Choroid plexus epithelial cell (primary cell): Measurements from ENCODE around the gene FBXL14.

Experiments
- DNase-seq: peaks from one replicate; pipeline ENCODE4 v3.0.0-alpha.2; 2010; ENCODE audit warnings: low read depth
- H3K4me3 ChIP-seq: 2 replicates; pipeline ENCODE4 v1.5.1; 2011; ENCODE audit warnings: low read depth, mild to moderate bottlenecking, control low read depth, low read length, moderate library complexity
- TF ChIP-seq, protein P1 (sequence below): conservative IDR thresholded peaks from 2 replicates; pipeline ENCODE4 v1.5.1; 2011; ENCODE audit warnings: low read depth, mild to moderate bottlenecking, control low read depth, inconsistent platforms, low read length, moderate library complexity

Gene FBXL14

DNA sequence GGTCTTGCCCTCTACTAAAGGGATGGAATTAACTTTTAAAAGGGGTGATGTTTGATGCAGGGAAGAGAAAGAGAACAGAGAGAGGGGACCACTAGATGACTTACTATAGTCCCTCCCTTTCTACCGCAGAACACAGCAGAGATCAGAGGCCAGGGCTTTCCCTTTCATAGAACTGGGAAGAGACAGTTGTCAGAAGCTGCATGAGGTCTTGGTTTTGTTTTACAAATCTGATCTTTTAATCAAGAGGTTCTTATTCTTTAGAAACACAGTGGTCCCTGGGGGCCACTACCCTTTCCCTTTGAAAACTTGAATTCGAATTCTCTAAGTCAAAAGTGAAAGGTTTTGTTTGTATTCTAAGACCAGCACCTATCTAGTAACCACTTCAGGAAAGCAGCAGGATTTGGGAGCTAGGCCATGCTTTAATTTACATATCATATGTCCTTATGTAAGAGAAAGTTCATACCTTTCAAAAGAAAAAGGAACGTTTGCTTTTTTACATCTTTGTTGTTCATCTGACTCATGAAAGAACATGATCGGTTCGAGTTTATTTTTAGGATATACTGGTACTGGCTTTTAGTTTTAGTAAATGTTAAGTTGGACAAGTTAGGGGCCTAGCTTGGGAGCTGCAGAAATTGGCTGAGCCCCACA, 6.3 kb downstream of the FBXL14 start:
- TF ChIP-seq, protein P1, sequence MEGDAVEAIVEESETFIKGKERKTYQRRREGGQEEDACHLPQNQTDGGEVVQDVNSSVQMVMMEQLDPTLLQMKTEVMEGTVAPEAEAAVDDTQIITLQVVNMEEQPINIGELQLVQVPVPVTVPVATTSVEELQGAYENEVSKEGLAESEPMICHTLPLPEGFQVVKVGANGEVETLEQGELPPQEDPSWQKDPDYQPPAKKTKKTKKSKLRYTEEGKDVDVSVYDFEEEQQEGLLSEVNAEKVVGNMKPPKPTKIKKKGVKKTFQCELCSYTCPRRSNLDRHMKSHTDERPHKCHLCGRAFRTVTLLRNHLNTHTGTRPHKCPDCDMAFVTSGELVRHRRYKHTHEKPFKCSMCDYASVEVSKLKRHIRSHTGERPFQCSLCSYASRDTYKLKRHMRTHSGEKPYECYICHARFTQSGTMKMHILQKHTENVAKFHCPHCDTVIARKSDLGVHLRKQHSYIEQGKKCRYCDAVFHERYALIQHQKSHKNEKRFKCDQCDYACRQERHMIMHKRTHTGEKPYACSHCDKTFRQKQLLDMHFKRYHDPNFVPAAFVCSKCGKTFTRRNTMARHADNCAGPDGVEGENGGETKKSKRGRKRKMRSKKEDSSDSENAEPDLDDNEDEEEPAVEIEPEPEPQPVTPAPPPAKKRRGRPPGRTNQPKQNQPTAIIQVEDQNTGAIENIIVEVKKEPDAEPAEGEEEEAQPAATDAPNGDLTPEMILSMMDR = no peak
- H3K4me3 ChIP-seq = no peak overlapping the region
- peak; percentile 41 for DNase-seq

DNA sequence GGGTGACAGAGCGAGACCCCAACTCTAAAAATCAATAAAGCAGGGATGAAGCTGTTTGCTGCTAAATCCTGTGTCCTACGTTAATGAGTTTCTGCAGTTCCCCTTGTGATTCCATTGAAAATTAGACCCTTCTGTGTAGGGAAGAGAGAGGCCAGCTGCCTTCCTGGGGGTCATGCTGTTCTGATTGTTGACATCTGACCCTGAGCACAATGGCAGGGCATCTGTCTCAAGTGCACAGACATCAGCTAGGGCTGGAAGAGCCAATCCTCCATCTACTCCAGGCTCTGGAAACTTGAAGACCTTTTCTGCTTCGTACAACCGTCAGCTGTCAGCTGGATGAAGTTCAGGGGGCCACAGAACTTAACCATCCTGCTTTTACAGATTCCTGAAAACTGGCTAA, 10.1 kb downstream of the FBXL14 start:
- TF ChIP-seq, protein P1 = no peak
- DNase-seq = no peak
- H3K4me3 ChIP-seq = no peak overlapping the region

DNA sequence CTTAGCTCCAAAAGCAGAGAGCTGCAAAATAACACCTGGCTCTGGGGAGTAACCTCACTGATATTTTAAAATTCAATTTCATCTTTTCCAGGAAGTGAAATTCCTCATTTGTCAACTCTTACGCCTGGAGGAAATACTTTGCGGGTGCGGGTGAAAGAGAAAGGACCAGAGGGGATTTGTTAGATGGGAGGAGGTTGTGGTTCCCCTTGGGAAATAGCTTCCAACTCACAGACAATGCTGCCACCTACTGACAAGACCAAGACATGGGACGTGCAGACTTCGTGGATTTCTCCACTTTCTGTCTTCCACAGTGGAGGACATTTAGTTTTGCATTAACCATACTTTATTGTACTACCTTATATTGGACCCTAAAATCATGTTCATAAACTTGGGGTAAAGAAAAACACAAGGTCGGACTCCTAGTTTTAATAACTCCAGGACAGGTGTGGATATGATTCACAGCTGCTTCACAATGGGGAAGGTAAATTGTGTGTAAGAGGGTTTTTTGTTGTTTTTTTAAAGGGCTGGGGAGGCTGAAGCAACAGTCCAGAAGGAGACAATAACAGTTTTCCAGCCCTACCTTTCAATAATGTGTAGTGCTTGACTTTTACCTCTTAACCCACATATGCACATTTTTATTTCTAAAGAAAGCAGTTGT, 10.8 kb downstream of the FBXL14 start:
- DNase-seq = peak; percentile 96
- H3K4me3 ChIP-seq = peak overlapping the region; percentile 34
- TF ChIP-seq, protein P1 = peak; percentile 90

DNA sequence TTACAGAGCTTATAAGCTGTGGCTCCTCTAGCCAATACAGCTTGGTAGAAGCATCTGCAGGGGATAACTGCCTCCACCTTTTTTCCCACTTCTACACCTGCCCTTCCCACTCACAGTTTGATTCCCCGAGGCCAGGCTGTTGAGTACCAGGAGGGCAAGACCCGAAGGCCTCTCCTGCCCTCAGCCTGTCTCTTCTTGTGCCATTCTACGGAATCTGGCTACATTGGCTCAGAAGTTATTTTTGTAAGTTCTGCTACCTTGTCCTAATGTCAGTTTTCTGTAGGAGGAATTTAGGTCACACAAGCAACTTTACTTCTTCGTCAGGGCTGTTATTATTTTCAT, 11.7 kb downstream of the FBXL14 start:
- TF ChIP-seq, protein P1 = no peak
- H3K4me3 ChIP-seq = no peak overlapping the region
- no peak for DNase-seq

DNA sequence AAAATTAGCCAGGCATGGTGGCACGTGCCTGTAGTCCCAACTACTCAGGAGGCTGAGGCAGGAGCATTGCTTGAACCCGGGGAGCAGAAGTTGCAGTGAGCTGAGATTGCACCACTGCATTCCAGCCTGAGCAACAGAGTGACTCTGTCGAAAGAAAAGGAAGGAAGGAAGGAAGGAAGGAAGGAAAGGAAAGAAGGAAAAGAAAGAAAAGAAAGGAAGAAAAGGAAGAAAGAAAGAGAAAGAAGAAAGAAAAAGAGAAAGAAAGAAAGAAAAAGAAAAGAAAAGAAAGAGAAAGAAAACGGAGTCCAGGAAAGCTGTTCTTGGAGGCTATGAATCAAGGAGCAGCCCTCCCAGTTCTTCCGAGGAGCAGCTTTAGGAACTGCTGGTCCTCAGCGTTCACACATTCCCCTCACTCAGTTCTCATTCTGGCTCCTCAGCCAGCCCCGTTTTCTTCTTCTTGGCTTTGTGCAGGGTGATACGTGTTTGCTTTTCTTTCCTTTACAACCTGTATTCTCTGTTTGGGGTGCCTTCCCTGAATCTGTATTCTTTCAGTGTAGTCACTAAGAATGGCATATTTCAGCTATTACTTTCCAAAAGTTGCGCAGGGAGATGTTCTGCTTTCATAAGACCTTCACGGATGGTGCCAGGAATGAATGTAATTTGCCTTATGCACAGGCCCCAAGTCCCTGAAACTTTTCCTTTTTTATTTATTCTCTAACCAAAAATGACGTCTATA, 12.2 kb downstream of the FBXL14 start:
- TF ChIP-seq, protein P1 = no peak
- DNase-seq = no peak
- H3K4me3 ChIP-seq = no peak overlapping the region

DNA sequence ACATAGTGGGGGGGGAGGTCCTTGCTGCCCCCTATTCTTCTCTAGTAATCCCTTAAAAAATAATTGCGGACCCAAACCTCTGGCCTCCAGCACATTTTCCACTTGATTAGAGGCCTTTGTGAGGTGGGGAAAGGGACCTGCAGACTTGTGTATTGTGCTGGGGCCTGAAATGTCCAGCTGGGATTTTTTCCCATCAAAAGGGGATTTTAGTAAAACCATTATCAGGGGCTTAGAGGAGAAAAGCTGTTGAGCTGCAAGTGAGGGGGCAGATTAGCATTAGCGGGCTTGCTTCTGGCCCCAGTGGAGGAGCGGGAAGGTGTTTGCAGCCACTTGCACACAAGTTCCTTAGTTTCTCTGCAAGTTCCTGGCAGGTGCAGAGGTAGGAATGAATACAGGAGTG, 13.9 kb downstream of the FBXL14 start:
- DNase-seq = no peak
- TF ChIP-seq, protein P1 = no peak
- H3K4me3 ChIP-seq = no peak overlapping the region
